DND-41 (cell line): ENCODE results near the gene GPD1.

Experiments used
- ATAC-seq: fragments of 200-7000 bp; cut with Tn5 transposase; 3 replicates; pipeline ENCODE4 v1.9.1; 2021; ENCODE audit warnings: low read depth; ENCODE audit not compliant: insufficient read depth
- DNase-seq: peaks from one replicate; pipeline ENCODE4 v3.0.0-alpha.2; 2020
- H2AFZ ChIP-seq: 2 replicates; pipeline ENCODE4 v1.6.0; 2012; ENCODE audit warnings: low read depth, low read length
- H3K27ac ChIP-seq: 2 replicates; pipeline ENCODE4 v1.5.1; 2012; ENCODE audit warnings: low read length, inconsistent platforms
- H3K27me3 ChIP-seq: fragments of 200-600 bp; sonication (generic); 2 replicates; pipeline ENCODE4 v1.6.0; 2012; ENCODE audit warnings: low read length, mild to moderate bottlenecking, inconsistent platforms; ENCODE audit not compliant: insufficient read depth, poor library complexity
- H3K36me3 ChIP-seq: 2 replicates; pipeline ENCODE4 v1.5.1; 2012; ENCODE audit warnings: low read length, inconsistent platforms; ENCODE audit not compliant: insufficient read depth
- H3K4me1 ChIP-seq: 2 replicates; pipeline ENCODE4 v1.5.1; 2012; ENCODE audit warnings: mild to moderate bottlenecking, low read length; ENCODE audit not compliant: insufficient read depth
- H3K4me2 ChIP-seq: 2 replicates; pipeline ENCODE4 v1.6.0; 2012; ENCODE audit warnings: mild to moderate bottlenecking, moderate library complexity, low read length, inconsistent platforms; ENCODE audit not compliant: insufficient read depth
- H3K4me3 ChIP-seq, 2 experiments: fragments of 200-600 bp in 1 of 2; shearing (Covaris generic) in 1 of 2; 2 replicates each; pipeline ENCODE4 v1.5.1; 2012 to 2016; ENCODE audit warnings: inconsistent platforms in 2 of 2, low read length in 2 of 2, mild to moderate bottlenecking in 2 of 2, low read depth in 1 of 2, moderate library complexity in 1 of 2
- H3K79me2 ChIP-seq: 2 replicates; pipeline ENCODE4 v1.6.0; 2012; ENCODE audit warnings: low read length, inconsistent platforms; ENCODE audit not compliant: insufficient read depth
- H3K9ac ChIP-seq: 2 replicates; pipeline ENCODE4 v1.6.0; 2012; ENCODE audit warnings: low read depth, mild to moderate bottlenecking, inconsistent platforms, low read length, moderate library complexity
- H3K9me3 ChIP-seq: 2 replicates; pipeline ENCODE4 v1.5.1; 2012; ENCODE audit warnings: low read length, moderate library complexity, mild to moderate bottlenecking, inconsistent platforms; ENCODE audit not compliant: insufficient read depth, severe bottlenecking
- H4K20me1 ChIP-seq: 2 replicates; pipeline ENCODE4 v1.6.0; 2012; ENCODE audit warnings: low read length; ENCODE audit not compliant: insufficient read depth
- CTCF ChIP-seq: IDR thresholded peaks from 2 replicates; pipeline ENCODE4 v1.5.1; 2012; ENCODE audit warnings: borderline replicate concordance, low read length, moderate library complexity, mild to moderate bottlenecking; ENCODE audit not compliant: poor library complexity, severe bottlenecking; ENCODE audit errors: extremely low read depth
- EZH2 ChIP-seq: IDR thresholded peaks from 3 replicates; pipeline ENCODE4 v1.6.1; 2012; ENCODE audit warnings: borderline replicate concordance, low read depth, mild to moderate bottlenecking, moderate library complexity, low read length, inconsistent platforms; ENCODE audit not compliant: severe bottlenecking

GPD1 gene

GRCh38 chr12:50109319-50109718, 5.5 kb downstream of the GPD1 start:
- no peaks in the 10 kb centered on the region for H3K9me3 ChIP-seq
- H4K20me1 ChIP-seq, result peaks cover 2% of the 10 kb centered on the region
- H3K4me3 ChIP-seq, result no peak overlapping the region
- no peak for ATAC-seq
- no peaks in the 10 kb centered on the region for H3K27me3 ChIP-seq
- H3K27ac ChIP-seq, result no peak overlapping the region
- H3K4me1 ChIP-seq, result peaks cover 30% of the 10 kb centered on the region
- no peak overlapping the region for H2AFZ ChIP-seq
- peaks cover 23% of the 10 kb centered on the region for H3K79me2 ChIP-seq
- TF ChIP-seq EZH2 (no peak), CTCF (no peak)
- H3K4me2 ChIP-seq, result no peak overlapping the region
- H3K9ac ChIP-seq, result no peak overlapping the region
- peaks cover 4% of the 10 kb centered on the region; the same call in 1 of the 2 replicates for H3K36me3 ChIP-seq
- DNase-seq, result no peak

GRCh38 chr12:50110127-50110761, 6.4 kb downstream of the GPD1 start:
- peaks cover 2% of the 10 kb centered on the region for H4K20me1 ChIP-seq
- H3K36me3 ChIP-seq, result peaks cover 4% of the 10 kb centered on the region; the same call in 1 of the 2 replicates
- H3K4me3 ChIP-seq, result no peak overlapping the region
- H3K4me2 ChIP-seq, result no peak overlapping the region
- peaks cover 30% of the 10 kb centered on the region for H3K79me2 ChIP-seq
- no peak for DNase-seq
- no peaks in the 10 kb centered on the region for H3K9me3 ChIP-seq
- peak overlapping the region; percentile 12 for H3K9ac ChIP-seq
- H3K4me1 ChIP-seq, result peaks cover 33% of the 10 kb centered on the region
- H3K27ac ChIP-seq, result no peak overlapping the region
- ATAC-seq, result no peak
- TF ChIP-seq CTCF (no peak), EZH2 (no peak)
- H2AFZ ChIP-seq, result peak overlapping the region; percentile 23; the same call in 1 of the 2 replicates
- no peaks in the 10 kb centered on the region for H3K27me3 ChIP-seq

- no peak for ATAC-seq
- Histone ChIP-seq H3K9me3 (no peaks in the 10 kb centered on the region), H4K20me1 (peaks cover 2% of the 10 kb centered on the region), H3K27me3 (no peaks in the 10 kb centered on the region), H3K27ac (no peak overlapping the region), H3K79me2 (peaks cover 36% of the 10 kb centered on the region), H3K4me3 (peak overlapping the region in 1 of 2 experiments; percentile 57; a peak in 1 of 4 replicates), H2AFZ (peak overlapping the region; percentile 80), H3K4me1 (peaks cover 33% of the 10 kb centered on the region), H3K4me2 (peak overlapping the region; percentile 80), H3K9ac (peak overlapping the region; percentile 42), H3K36me3 (peaks cover 8% of the 10 kb centered on the region)
- TF ChIP-seq EZH2 (no peak), CTCF (no peak)
- DNase-seq, result no peak
Observed at GRCh38 chr12:50110762-50111351, 7.0 kb downstream of the GPD1 start.
